Activated T-helper 9 cell treated with anti-CD3 and anti-CD28 coated beads, Interleukin-2, amount 50 U/mL, for 16 hours (primary cell): ENCODE results near the gene PSMD13.

ENCODE experiments used
- DNase-seq: peaks from one replicate; pipeline ENCODE4 v3.0.0-alpha.2; 2020; ENCODE audit warnings: low read depth

Gene PSMD13

GRCh38 chr11:289398-289711 lies 52.6 kb downstream of the PSMD13 start:
- DNase-seq: no peak

GRCh38 chr11:289712-290620 lies 53.2 kb downstream of the PSMD13 start:
- DNase-seq: no peak

- no peak for DNase-seq
These were observed 54.0 kb downstream of the PSMD13 start for GRCh38 chr11:290621-291231.

GRCh38 chr11:291281-292210 lies 54.8 kb downstream of the PSMD13 start:
- no peak for DNase-seq

GRCh38 chr11:292211-293121 lies 55.7 kb downstream of the PSMD13 start:
- DNase-seq: no peak

GRCh38 chr11:293271-293851 lies 56.6 kb downstream of the PSMD13 start:
- DNase-seq: no peak

- no peak for DNase-seq
These were observed 57.3 kb downstream of the PSMD13 start for GRCh38 chr11:293852-294661.

GRCh38 chr11:294780-295179 lies 58.0 kb downstream of the PSMD13 start:
- DNase-seq: no peak

- no peak for DNase-seq
These were observed 58.8 kb downstream of the PSMD13 start for GRCh38 chr11:295351-296170.

GRCh38 chr11:296171-297050 lies 59.6 kb downstream of the PSMD13 start:
- no peak for DNase-seq

GRCh38 chr11:297051-297585 lies 60.3 kb downstream of the PSMD13 start:
- DNase-seq: no peak

- DNase-seq: no peak
These were observed 61.0 kb downstream of the PSMD13 start for GRCh38 chr11:297586-298405.

- DNase-seq: no peak
These were observed 61.8 kb downstream of the PSMD13 start for GRCh38 chr11:298406-299065.

- DNase-seq: no peak
These were observed 62.5 kb downstream of the PSMD13 start, which contains the start of gene IFITM5 for GRCh38 chr11:299081-299891. IFITM5 (minus strand) TSS chr11:299526; CDS start chr11:299490, 36 bp downstream.

- no peak for DNase-seq
These were observed 63.4 kb downstream of the PSMD13 start for GRCh38 chr11:299951-300735.
